Inflammatory macrophage (primary cell): ENCODE results near the gene MZT2B.
A peak's percentile ranks its signal among the peaks of the same experiment; 100 is the strongest.
"Not testable (repeated sequence)": the region's sequence is repeated elsewhere in the genome, so short reads cannot be mapped to it uniquely, and the experiment has no call there.

Source experiments
- DNase-seq, 2 donors: peaks; one replicate each; pipeline ENCODE4 v3.0.0-alpha.2; 2020 to 2022

The MZT2B gene

GRCh38 chr2:130180404-130181324, 1.4 kb upstream of the MZT2B start:
- not testable (repeated sequence) for DNase-seq

- DNase-seq, result peak; percentile 96
Observed at GRCh38 chr2:130181325-130181879, 660 bp upstream of the MZT2B start, which contains the start of gene SMPD4. TSS of gene SMPD4 (minus strand) at chr2:130181602. CDS start at chr2:130176592, 5,010 bp downstream.

DNA sequence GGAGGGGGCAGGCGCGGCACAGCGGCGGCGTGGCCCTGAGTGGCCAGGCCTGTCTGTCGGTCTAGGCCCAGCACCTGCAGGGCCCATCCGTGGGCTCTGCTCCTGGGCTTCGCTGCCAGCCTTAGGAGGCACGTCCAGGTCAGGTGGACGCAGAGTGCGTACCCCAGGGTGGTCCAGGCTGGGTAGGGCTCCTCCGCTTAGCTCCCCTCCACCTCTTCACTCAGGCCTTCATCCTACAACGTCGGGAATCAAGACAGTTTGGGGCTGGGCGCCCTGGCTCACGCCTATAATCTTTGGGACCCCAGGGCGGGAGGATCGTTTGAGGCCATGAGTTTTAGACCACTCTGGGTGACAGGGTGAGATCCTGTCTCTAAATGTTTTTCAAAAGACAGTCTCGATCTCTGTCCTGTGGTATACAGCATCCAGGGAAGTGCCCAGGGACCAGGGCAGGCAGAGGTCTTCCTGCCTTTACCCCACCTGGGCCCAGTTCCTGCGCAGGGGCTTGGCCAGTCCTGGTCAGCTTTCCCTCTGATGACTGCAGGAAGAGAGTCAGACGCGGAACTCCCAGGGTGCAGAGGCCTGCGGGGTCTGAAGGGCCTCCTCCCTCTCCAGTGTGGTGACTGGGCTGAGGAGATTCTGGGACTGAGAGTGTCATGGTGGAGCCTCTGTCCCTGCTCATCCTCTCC, 907 bp downstream of the MZT2B start:
- not testable (repeated sequence) for DNase-seq

DNA sequence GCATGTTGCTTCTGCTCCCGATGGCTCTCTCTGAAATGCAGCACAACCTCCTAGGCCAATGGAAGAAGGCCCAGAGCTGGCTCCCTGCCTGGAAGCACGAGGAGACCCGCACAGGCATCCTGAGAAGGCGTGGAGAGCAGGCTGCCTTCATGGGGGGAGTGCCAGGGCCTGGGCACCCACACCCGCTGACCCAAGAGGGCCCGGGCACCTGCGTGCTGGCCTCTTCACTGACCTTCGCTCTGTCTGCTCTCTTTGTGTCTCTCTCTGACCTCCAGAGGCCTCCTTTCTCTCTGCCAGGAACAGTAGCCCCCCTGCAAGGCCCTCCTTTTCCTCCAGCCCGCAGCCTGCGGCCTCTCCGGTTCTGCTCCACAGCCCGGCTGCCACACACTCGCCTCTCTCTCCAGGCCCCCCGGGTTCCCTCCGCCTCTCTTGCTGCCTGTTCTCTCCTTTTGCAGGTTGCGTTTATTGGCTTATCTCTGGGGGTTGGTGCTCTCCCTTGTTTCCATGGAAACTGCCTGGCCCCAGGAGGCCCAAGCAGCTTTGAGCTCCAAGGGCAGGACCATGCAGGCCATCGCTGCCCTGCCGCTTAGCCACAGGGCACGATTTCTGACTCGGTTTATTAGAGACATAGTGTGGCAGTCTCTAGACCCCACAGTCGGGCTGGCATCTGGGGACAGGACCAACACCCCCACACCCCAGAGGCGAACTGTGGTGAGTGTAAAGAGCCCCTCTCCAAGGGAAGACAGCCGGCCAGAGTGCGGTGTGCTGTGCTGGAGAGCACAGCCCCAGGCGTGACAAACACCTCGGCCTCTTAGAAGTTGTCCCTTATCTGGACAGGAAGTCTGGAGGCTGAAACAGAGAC, 1.7 kb downstream of the MZT2B start:
- no peak for DNase-seq

DNA sequence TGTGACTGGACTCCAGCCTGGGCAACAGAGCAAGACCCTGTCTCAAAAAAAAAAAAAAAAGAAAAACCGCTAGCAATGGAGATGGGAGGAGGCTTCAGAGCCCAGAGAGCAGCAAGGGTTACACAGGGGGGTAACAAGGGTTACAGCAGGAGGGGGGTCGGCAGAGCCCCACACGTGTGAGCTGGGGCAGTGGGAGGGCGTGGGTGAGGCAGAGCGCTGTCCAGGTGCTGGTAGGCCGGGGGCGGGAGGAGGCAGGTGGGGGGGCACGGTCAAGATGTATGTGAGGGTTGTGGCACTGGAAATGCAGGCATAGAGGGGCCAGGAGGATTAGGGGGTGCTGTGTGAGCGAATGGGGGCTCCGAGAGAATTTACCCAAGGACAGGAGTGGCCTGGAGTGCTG, 3.4 kb downstream of the MZT2B start:
- no peak for DNase-seq

GRCh38 chr2:130185896-130186295, 3.8 kb downstream of the MZT2B start:
- no peak for DNase-seq

- no peak for DNase-seq
Observed at GRCh38 chr2:130186391-130186790, 4.3 kb downstream of the MZT2B start.

GRCh38 chr2:130187268-130187667, 5.2 kb downstream of the MZT2B start:
- no peak for DNase-seq

- not testable (repeated sequence) for DNase-seq
Observed at GRCh38 chr2:130187859-130188792, 6.1 kb downstream of the MZT2B start.

DNA sequence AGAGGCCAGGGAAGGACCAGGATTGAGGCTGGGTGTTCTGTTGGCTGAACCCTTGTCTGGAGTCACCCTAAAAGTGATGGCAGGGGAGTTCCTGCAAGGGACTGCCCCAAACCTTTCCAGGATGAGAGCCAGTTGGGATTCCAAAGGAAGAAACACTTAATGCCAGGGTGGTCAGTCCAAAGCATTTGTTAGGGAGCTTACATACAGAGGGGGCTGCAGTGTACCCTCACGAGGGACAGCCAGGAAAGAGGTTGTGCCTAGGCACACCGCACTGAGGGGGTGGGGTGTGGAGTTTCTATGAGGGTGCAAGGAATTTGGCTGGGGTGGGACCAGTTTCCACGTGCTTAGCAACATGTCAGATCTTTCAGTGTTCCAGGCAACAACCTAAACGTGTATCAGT, 6.9 kb downstream of the MZT2B start:
- not testable (repeated sequence) for DNase-seq

DNA sequence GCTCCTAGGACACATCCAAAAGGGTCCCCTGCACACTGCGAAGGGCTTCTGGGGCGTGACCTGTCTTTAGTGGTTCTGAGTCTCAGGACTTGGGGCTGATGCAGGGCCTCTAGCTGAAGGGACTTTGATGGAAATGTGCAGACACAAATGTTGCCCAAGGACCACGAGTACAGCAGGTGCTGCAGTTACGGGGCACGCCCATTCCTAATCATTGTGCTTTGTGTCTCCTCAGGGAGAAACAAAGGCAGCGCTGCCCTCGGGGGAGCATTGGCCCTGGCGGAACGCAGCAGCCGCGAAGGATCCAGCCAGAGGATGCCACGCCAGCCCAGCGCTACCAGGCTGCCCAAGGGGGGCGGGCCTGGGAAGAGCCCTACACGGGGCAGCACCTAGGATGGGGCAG, 8.2 kb downstream of the MZT2B start:
- no peak for DNase-seq

GRCh38 chr2:130191319-130191718, 9.3 kb downstream of the MZT2B start:
- DNase-seq, result not testable (repeated sequence)

GRCh38 chr2:130192451-130192850, 10.4 kb downstream of the MZT2B start:
- DNase-seq, result not testable (repeated sequence)

DNA sequence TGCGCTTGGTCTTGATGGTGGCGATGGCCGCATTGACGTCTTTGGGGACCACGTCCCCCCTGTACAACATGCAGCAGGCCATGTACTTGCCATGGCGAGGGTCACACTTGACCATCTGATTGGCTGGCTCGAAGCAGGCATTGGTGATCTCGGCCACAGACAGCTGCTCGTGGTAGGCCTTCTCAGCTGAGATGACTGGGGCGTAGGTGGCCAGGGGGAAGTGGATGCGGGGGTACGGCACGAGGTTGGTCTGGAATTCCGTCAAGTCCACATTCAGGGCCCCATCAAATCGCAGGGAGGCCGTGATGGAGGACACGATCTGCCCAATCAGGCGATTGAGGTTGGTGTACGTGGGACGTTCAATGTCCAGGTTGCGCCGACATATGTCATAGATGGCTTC, 11.8 kb downstream of the MZT2B start:
- DNase-seq, result not testable (repeated sequence)

DNA sequence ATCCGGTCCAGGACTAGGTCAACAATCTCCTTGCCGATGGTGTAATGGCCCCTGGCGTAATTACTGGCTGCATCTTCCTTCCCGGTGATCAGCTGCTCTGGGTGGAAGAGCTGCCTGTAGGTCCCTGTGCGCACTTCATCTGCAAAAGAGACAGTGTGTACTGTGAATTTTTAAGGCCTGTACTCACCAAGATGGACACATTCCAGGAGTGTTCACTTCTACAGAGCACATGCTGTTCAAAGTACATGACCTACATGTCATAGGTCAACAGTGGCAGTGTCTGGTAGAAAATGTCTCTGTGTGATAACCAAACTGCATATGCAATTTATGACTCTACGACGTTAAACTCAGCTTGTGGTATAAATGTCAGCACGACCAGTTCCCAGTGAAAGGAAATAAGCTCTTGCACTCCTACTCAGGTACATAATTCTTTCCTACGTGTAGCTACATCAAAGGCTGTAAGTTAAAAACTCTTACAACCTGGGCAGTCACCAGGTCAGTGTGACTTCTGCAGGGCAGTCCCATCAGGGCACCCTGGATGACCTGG, 13.1 kb downstream of the MZT2B start:
- DNase-seq, result not testable (repeated sequence)

DNA sequence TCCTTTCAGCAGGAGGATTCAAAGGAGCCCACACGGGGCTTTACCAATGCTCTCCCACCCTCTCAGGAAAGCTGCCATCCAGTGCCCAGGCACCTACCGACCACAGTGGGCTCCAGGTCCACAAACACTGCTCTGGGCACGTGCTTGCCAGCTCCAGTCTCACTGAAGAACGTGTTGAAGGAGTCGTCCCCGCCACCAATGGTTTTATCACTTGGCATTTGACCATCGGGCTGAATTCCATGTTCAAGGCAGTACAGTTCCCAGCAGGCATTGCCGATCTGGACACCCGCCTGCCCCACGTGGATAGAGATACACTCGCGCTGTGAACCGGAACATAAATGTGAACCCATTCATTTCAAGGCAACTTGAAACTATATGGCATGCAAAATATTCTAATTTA, 14.0 kb downstream of the MZT2B start:
- DNase-seq, result not testable (repeated sequence)

DNA sequence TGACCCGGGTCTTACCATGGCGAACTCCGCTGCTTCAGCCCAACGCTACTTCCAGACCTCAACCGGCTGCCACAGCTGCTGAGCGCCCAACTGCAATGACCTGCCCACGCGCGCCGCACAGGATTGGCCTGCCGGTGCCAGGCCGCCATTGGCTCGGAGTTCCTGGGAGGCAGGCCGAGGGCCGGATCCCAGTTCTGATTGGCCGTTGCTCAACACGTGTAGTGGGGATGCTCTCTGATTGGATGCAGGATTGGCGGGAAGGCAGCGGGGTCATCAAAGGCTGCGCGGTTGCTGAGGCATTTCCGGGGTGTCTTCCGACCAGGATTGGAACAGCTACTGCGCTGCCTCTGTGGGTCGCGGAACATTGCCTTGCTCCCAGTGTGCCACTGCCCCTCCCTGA, 16.3 kb downstream of the MZT2B start, which contains the start of gene TUBA3E:
TUBA3E (minus strand) TSS at position 97 of the 400 bp plus-strand sequence; CDS start at position 18, 79 bp downstream.
- DNase-seq, result no peak

- peak; percentile 18 to 53 for DNase-seq
Observed at GRCh38 chr2:130202518-130202917, 20.5 kb downstream of the MZT2B start.

- DNase-seq, result peak in 1 of 2 donors; percentile 14
Observed at GRCh38 chr2:130203150-130203549, 21.1 kb downstream of the MZT2B start.

GRCh38 chr2:130207051-130207450, 25.0 kb downstream of the MZT2B start:
- DNase-seq, result not testable (repeated sequence)

DNA sequence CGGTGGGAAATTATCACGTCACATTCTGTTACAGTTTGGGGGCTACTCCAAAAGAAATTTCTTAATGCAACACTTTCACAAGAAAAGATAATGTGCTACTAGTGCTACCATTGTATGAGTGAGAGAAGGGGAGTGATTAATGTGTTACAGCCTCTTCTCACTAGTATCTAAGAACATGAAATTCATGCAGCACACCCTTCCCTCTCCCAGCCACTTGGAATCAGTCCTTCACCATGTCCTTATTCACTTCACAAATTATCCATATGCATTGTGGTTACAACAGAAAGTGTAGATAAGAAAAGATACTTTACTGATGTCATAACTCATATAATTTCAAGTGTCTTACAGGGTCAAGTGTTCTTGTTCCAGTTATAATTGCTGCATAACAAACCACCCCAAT, 37.1 kb downstream of the MZT2B start:
- not testable (repeated sequence) for DNase-seq
